HG03378 (cell line): ENCODE data around the gene MYL7.
"Not testable (repeated sequence)": the region's sequence is repeated elsewhere in the genome, so short reads cannot be mapped to it uniquely, and the experiment has no call there.

Experiments used
- ATAC-seq: cut with Tn5 transposase; IDR thresholded peaks from one replicate; pipeline ENCODE4 v1.9.1; 2021; ENCODE audit warnings: mild to moderate bottlenecking, moderate library complexity; ENCODE audit not compliant: unreplicated experiment

MYL7 gene

GRCh38 chr7:44141221-44141850 is at the start of gene MYL7:
Gene MYL7, minus strand, starts transcription at chr7:44141332. Its CDS starts 27 bp downstream, at chr7:44141305.
- ATAC-seq = no peak

GRCh38 chr7:44189993-44190872 is 49.1 kb upstream of the MYL7 start:
- no peak for ATAC-seq

GRCh38 chr7:44189286-44189992 is 48.3 kb upstream of the MYL7 start, which contains the start of gene GCK:
Gene GCK, minus strand, starts transcription at chr7:44189439. Its CDS starts 486 bp downstream, at chr7:44188953.
- ATAC-seq = no peak

DNA sequence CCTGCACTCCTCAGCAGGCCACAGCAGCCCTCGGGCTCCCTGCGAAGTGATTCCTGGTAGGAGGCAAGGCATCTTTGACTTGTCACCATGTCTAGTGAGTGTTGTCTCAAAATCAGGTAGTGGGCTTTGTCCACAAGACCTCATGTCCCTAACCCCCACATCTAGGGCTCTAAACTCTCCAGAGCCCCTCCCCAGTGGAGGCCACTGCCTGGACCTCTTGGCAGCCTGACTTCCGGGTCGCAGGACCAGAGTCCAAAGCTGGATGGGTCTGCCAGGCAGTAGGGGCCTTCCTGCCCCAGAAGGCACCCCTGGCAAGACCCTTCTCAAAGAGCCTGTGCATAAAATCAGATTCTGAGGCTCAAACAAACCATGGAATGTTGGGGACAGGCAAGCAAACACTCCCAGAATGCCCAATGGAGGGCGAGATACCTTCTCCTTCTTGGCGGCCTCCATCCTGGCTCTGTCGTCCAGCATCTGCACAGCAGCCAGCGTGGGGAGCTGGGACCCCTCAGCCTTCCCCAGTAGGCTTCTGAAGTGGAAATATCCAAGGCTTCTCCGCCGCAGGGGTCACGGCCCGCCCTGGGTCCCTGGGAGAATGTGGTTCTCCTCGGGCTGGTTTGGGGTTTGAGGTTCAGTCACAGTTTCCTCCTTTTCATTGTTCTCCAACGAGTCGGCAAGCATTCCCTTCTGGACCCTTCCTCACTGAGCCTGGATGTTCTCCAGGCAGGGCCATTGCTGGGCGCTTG is 47.5 kb upstream of the MYL7 start:
- ATAC-seq = no peak

GRCh38 chr7:44187636-44188416 is 46.7 kb upstream of the MYL7 start:
- ATAC-seq = no peak

DNA sequence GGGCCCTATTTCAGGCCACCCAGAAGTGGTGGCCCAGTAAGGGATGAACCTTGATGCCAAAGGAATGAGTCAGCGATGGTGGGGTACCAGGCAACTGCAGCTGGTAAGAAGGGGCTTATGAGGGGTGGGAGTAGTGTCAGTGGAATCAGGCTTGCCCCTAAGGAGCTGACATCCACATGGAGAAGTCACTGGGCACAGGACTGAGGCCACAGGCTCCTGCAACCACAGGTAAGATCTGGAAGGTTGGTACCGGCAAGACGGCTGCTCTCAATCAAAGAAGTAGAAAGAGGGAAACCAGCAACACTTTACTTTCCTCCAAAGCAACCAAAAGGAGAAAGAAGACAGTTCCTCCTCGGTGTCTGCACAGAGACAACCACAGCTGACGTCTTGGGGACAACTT is 45.6 kb upstream of the MYL7 start:
- ATAC-seq = no peak

- ATAC-seq = no peak
Measured at GRCh38 chr7:44185729-44186128, 44.6 kb upstream of the MYL7 start.

DNA sequence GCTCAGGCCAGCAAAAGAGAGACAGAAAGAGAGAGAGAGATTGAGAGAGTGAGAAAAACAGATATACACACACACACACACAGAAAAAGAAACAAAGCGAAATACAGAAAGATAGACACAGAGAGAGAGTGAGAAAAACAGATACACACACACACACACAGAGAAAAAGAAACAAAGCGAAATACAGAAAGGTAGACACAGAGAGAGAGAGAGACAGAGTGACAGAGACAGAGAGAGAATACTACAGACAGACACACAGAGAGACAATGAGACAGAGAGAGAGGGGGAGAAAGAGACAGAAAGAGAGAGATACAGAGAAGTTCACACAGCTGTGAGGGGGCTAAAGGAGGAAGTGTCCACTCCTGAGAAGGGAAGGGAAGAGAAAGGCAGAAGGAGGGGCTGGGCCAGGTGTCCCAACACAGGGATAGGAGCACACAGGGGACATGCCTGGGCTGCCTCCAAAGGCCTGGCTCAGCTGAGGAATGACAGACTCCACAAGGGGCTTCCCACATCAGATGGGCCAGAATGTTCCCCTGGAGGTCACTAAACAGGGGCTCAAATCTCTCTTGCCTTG is 43.8 kb upstream of the MYL7 start:
- ATAC-seq = no peak

- no peak for ATAC-seq
Measured at GRCh38 chr7:44184206-44184872, 43.2 kb upstream of the MYL7 start.

GRCh38 chr7:44183386-44183785 is 42.3 kb upstream of the MYL7 start:
- ATAC-seq = no peak

DNA sequence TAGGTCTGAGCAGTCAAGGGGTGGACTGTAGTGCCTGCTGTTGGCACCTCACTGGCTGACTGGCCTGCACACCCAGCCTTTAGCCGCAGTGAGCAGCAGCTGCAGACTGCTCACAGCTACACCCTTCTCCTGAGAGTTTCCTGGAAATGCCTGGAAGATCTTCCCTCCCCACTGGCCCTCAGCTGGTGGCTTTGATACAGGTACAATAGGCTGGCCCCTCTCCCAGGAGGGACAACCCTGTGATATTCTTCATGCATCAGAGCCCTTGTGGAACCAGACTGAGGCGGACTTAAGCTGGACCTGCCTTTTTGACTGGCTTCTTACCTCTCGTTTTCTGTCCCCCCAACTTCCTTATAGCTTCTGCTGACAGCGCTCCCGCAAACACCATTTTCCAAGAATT is 41.7 kb upstream of the MYL7 start:
- no peak for ATAC-seq

DNA sequence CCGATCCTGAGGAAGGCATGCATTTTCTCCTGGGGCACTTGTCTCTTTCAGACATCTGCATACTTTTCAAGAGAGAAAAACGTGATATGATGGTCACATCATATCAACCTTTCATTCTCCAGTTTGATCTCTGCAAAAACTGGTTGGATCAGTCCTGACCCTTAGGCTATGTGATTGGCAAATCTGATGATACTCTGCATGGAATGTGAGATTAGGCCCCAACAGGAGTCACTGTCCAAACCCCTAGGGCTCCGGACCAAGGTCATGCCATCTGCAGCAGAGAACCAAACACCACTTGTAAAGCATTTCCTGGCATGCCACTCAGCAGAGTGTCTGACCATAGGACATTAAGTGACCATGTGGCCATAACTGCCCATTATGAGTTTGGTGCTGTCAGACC is 39.5 kb upstream of the MYL7 start:
- ATAC-seq = no peak

DNA sequence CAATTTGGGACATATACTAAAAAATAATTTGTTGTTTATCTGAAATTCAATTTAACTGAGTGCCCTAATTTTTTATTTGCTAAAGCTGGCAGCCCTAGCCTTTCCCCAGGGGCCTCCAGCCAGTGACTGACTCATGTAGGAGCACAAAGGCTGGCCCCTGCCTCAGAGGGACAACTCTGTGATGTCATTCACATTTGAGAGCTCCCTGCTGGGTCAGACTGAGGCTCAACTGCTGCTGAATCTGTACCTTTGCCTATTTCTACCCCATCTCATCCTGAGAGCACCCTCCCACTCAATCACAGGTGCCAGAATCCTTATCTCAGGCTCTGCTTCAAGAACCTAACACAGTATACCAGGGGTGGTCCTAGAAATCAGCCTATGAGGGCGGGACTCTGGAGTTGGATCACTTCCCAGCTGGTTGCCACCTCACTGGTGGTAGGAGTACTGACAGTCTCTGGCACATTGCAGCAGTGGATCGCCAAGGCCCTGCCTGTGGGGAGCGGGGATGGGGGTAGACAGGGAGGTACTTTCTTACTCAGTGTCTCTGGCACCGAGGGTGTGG is 36.5 kb upstream of the MYL7 start:
- no peak for ATAC-seq

GRCh38 chr7:44176486-44176885 is 35.4 kb upstream of the MYL7 start:
- ATAC-seq = no peak

- no peak for ATAC-seq
Measured at GRCh38 chr7:44175730-44176129, 34.6 kb upstream of the MYL7 start.

DNA sequence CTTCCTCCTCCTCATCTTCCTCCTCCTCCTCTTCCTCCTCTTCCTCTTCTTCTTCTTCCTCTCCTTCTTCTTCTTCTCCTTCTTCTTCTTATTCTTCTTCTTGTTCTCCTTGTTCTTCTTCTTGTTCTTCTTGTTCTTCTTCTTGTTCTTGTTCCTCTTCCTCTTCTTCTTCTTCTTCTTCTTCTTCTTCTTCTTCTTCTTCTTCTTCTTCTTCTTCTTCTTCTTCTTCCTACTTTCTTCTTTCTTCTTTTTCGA is 33.5 kb upstream of the MYL7 start:
- ATAC-seq = not testable (repeated sequence)

DNA sequence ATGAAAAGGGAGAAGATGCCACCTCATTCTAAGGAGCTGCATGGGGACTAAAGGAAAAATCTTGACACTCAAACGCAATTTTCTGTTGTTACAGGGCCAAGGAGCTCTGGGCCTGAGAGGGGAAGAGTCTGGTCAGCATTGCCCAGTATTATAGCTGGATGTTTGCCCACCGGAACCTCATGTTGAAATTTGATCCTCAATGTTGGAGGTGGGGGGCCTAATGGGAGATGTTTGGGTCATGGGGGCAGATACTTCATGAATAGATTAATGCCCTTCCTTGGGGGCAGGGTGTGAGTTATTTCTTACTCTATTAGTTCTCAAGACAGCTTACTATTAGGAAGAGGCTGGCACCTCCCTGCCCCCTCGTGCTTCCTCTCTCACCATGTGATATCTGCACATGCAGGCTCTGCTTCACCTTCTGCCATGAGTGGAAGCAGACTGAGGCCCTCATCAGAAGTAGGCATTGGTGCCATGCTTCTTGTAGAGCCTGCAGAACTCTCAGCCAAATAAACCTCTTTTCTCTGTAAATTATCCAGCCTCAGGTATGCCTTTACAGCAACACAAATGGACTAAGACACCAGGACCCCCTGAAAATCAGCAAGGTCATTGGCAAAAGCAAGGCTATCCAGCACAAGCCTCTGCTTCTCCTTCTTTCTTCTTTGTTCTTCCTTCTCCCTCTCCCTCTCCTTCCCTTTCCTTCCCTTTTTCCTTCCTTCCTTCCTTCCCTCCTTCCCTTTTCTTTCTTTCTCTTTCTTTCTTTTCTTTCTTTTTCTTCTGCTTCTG is 33.0 kb upstream of the MYL7 start:
- no peak for ATAC-seq

DNA sequence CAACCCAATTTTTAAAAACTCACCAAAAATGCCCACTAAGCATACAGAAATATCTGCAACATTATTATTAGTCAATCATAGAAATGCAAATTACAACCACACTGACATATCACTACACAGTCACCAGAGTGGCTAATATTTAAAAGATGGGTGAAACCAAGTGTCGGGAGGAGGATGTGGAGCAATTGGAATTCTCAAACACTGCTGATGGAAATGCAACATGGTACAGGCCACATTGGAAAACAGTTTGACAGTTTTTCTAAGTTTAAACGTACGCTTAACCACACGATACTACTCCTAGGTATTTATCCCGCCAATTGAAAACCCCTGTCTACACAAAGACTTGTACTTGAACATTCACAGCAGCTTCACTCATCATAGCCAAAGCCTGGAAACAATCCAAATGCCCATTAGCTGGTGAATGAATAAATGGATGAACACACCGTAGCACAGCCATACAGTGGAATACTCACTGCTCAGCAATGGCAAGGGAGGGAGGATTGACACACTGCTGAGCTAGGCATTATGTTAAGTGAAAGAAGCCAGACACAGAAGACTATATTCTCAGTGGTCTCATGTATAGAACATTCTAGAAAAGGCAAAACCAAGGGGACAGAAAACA is 31.8 kb upstream of the MYL7 start:
- ATAC-seq = no peak
